Neural cell (in vitro differentiated cells): Measurements from ENCODE around the gene RFPL2.

Source experiments
- POLR2AphosphoS5 ChIP-seq: IDR thresholded peaks from 2 replicates; pipeline ENCODE4 v1.6.1; 2012
- RAD21 ChIP-seq: fragments of 450-650 bp; conservative IDR thresholded peaks from 2 replicates; pipeline ENCODE4 v1.6.1; 2014; ENCODE audit warnings: antibody characterized with exemption, mild to moderate bottlenecking, moderate library complexity
- TAF1 ChIP-seq: IDR thresholded peaks from 2 replicates; pipeline ENCODE4 v1.6.1; 2012; ENCODE audit warnings: low read depth
- TF ChIP-seq, protein P1 (sequence below): fragments of 450-650 bp; IDR thresholded peaks from 2 replicates; pipeline ENCODE4 v1.5.1; 2014; ENCODE audit warnings: antibody characterized with exemption, mild to moderate bottlenecking, moderate library complexity; ENCODE audit not compliant: poor library complexity, severe bottlenecking
- TF ChIP-seq, protein P2 (sequence below): IDR thresholded peaks from 2 replicates; pipeline ENCODE4 v1.6.1; 2012; ENCODE audit warnings: borderline replicate concordance

DNA sequence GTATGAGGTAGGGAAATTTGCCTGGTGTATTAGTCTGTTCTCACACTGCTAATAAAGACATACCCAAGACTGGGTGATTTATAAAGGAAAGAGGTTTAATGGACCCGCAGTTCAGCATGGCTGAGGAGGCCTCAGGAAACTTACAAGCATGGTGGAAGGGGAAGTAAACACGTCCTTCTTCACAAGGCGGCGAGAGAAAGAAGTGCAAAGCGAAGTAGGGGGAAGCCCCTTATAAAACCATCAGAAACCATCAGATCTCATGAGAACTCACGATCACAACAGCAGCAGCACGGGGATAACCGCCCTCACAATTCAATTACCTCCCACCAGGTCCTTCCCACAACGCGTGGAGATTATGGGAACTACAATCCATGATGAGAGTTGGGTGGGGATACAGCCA is 12.0 kb upstream of the RFPL2 start:
- TF ChIP-seq POLR2AphosphoS5 = no peak
- TF ChIP-seq RAD21 = no peak
- TF ChIP-seq, protein P1, sequence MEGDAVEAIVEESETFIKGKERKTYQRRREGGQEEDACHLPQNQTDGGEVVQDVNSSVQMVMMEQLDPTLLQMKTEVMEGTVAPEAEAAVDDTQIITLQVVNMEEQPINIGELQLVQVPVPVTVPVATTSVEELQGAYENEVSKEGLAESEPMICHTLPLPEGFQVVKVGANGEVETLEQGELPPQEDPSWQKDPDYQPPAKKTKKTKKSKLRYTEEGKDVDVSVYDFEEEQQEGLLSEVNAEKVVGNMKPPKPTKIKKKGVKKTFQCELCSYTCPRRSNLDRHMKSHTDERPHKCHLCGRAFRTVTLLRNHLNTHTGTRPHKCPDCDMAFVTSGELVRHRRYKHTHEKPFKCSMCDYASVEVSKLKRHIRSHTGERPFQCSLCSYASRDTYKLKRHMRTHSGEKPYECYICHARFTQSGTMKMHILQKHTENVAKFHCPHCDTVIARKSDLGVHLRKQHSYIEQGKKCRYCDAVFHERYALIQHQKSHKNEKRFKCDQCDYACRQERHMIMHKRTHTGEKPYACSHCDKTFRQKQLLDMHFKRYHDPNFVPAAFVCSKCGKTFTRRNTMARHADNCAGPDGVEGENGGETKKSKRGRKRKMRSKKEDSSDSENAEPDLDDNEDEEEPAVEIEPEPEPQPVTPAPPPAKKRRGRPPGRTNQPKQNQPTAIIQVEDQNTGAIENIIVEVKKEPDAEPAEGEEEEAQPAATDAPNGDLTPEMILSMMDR = no peak
- TF ChIP-seq, protein P2, sequence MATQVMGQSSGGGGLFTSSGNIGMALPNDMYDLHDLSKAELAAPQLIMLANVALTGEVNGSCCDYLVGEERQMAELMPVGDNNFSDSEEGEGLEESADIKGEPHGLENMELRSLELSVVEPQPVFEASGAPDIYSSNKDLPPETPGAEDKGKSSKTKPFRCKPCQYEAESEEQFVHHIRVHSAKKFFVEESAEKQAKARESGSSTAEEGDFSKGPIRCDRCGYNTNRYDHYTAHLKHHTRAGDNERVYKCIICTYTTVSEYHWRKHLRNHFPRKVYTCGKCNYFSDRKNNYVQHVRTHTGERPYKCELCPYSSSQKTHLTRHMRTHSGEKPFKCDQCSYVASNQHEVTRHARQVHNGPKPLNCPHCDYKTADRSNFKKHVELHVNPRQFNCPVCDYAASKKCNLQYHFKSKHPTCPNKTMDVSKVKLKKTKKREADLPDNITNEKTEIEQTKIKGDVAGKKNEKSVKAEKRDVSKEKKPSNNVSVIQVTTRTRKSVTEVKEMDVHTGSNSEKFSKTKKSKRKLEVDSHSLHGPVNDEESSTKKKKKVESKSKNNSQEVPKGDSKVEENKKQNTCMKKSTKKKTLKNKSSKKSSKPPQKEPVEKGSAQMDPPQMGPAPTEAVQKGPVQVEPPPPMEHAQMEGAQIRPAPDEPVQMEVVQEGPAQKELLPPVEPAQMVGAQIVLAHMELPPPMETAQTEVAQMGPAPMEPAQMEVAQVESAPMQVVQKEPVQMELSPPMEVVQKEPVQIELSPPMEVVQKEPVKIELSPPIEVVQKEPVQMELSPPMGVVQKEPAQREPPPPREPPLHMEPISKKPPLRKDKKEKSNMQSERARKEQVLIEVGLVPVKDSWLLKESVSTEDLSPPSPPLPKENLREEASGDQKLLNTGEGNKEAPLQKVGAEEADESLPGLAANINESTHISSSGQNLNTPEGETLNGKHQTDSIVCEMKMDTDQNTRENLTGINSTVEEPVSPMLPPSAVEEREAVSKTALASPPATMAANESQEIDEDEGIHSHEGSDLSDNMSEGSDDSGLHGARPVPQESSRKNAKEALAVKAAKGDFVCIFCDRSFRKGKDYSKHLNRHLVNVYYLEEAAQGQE = no peak
- no peak for TF ChIP-seq TAF1
